HUES6 (cell line): ENCODE measurements around the gene RBBP8NL.

Experiments used
- H3K27ac ChIP-seq: 2 replicates; pipeline ENCODE4 v1.7.0; 2013; ENCODE audit warnings: low read depth, mild to moderate bottlenecking, low read length, inconsistent platforms
- H3K27me3 ChIP-seq: 2 replicates; pipeline ENCODE4 v1.6.1; 2013; ENCODE audit warnings: low read length; ENCODE audit not compliant: control insufficient read depth, insufficient read depth
- H3K36me3 ChIP-seq: 2 replicates; pipeline ENCODE4 v1.6.1; 2013; ENCODE audit warnings: low read length; ENCODE audit not compliant: control insufficient read depth, insufficient read depth
- H3K4me1 ChIP-seq: 2 replicates; pipeline ENCODE4 v1.6.1; 2013; ENCODE audit warnings: low read length; ENCODE audit not compliant: control insufficient read depth, insufficient read depth
- H3K4me3 ChIP-seq: 2 replicates; pipeline ENCODE4 v1.5.1; 2013; ENCODE audit warnings: low read depth, low read length
- H3K9ac ChIP-seq: one replicate; pipeline ENCODE4 v1.6.1; 2013; ENCODE audit warnings: mild to moderate bottlenecking, low read length
- H3K9me3 ChIP-seq: 2 replicates; pipeline ENCODE4 v1.6.1; 2013; ENCODE audit warnings: low read depth, low read length; ENCODE audit not compliant: control insufficient read depth, insufficient read depth

The RBBP8NL gene

GRCh38 chr20:62404112-62404665 is 23.1 kb downstream of the RBBP8NL start:
- H3K27ac ChIP-seq: no peak overlapping the region
- H3K9ac ChIP-seq: no peak overlapping the region
- peaks cover 3% of the 10 kb centered on the region; the same call in 1 of the 2 replicates for H3K36me3 ChIP-seq
- peaks cover 13% of the 10 kb centered on the region; the same call in 1 of the 2 replicates for H3K4me1 ChIP-seq
- H3K27me3 ChIP-seq: peaks cover 13% of the 10 kb centered on the region; the same call in 1 of the 2 replicates
- H3K4me3 ChIP-seq: no peak overlapping the region
- no peaks in the 10 kb centered on the region for H3K9me3 ChIP-seq

- Histone ChIP-seq H3K27ac (no peak overlapping the region), H3K36me3 (peaks cover 3% of the 10 kb centered on the region; the same call in 1 of the 2 replicates), H3K4me1 (peaks cover 13% of the 10 kb centered on the region; the same call in 1 of the 2 replicates), H3K27me3 (peaks cover 7% of the 10 kb centered on the region; the same call in 1 of the 2 replicates), H3K4me3 (no peak overlapping the region), H3K9me3 (no peaks in the 10 kb centered on the region), H3K9ac (no peak overlapping the region)
Observed at GRCh38 chr20:62403331-62403730, 24.0 kb downstream of the RBBP8NL start.

GRCh38 chr20:62402456-62403150 is 24.7 kb downstream of the RBBP8NL start:
- no peak overlapping the region for H3K9ac ChIP-seq
- H3K9me3 ChIP-seq: no peaks in the 10 kb centered on the region; the same call in 1 of the 2 replicates

GRCh38 chr20:62401331-62401779 is 26.0 kb downstream of the RBBP8NL start:
- H3K9me3 ChIP-seq: no peaks in the 10 kb centered on the region; the same call in 1 of the 2 replicates
- H3K27me3 ChIP-seq: no peaks in the 10 kb centered on the region
- peaks cover 4% of the 10 kb centered on the region; the same call in 1 of the 2 replicates for H3K4me1 ChIP-seq
- no peak overlapping the region for H3K4me3 ChIP-seq
- no peak overlapping the region for H3K9ac ChIP-seq
- peaks cover 3% of the 10 kb centered on the region; the same call in 1 of the 2 replicates for H3K36me3 ChIP-seq
- no peak overlapping the region for H3K27ac ChIP-seq

More at GRCh38 chr20:62402456-62403150, 24.7 kb downstream of the RBBP8NL start:
- Histone ChIP-seq H3K4me1 (peaks cover 9% of the 10 kb centered on the region; the same call in 1 of the 2 replicates), H3K36me3 (peaks cover 3% of the 10 kb centered on the region; the same call in 1 of the 2 replicates), H3K27ac (no peak overlapping the region), H3K4me3 (no peak overlapping the region), H3K27me3 (0 out of 2 replicates have a peak, but pooled peaks cover under 1% of the 10 kb centered on the region)

GRCh38 chr20:62400541-62400940 is 26.8 kb downstream of the RBBP8NL start:
- 0 out of 2 replicates have a peak, but pooled peaks cover 2% of the 10 kb centered on the region for H3K4me1 ChIP-seq
- no peak overlapping the region for H3K9ac ChIP-seq
- H3K4me3 ChIP-seq: no peak overlapping the region
- H3K36me3 ChIP-seq: peaks cover 3% of the 10 kb centered on the region; the same call in 1 of the 2 replicates
- H3K27me3 ChIP-seq: no peaks in the 10 kb centered on the region
- no peaks in the 10 kb centered on the region; the same call in 1 of the 2 replicates for H3K9me3 ChIP-seq
- no peak overlapping the region for H3K27ac ChIP-seq

GRCh38 chr20:62400021-62400420 is 27.3 kb downstream of the RBBP8NL start:
- no peaks in the 10 kb centered on the region; the same call in 1 of the 2 replicates for H3K9me3 ChIP-seq
- H3K9ac ChIP-seq: no peak overlapping the region
- no peaks in the 10 kb centered on the region for H3K27me3 ChIP-seq
- H3K4me1 ChIP-seq: no peaks in the 10 kb centered on the region
- no peak overlapping the region for H3K27ac ChIP-seq
- H3K4me3 ChIP-seq: no peak overlapping the region
- H3K36me3 ChIP-seq: peaks cover 3% of the 10 kb centered on the region; the same call in 1 of the 2 replicates

- Histone ChIP-seq H3K4me3 (no peak overlapping the region), H3K4me1 (no peaks in the 10 kb centered on the region), H3K36me3 (0 out of 2 replicates have a peak, but pooled peaks cover under 1% of the 10 kb centered on the region), H3K27me3 (no peaks in the 10 kb centered on the region), H3K9ac (no peak overlapping the region), H3K27ac (no peak overlapping the region), H3K9me3 (no peaks in the 10 kb centered on the region; the same call in 1 of the 2 replicates)
Observed at GRCh38 chr20:62398120-62398821, 29.1 kb downstream of the RBBP8NL start.

- Histone ChIP-seq H3K36me3 (0 out of 2 replicates have a peak, but pooled peaks cover 3% of the 10 kb centered on the region), H3K27me3 (no peaks in the 10 kb centered on the region), H3K9me3 (no peaks in the 10 kb centered on the region; the same call in 1 of the 2 replicates), H3K4me1 (no peaks in the 10 kb centered on the region), H3K4me3 (no peak overlapping the region), H3K9ac (no peak overlapping the region), H3K27ac (no peak overlapping the region)
Observed at GRCh38 chr20:62396367-62397239, 30.7 kb downstream of the RBBP8NL start.

GRCh38 chr20:62395311-62396242 is 31.8 kb downstream of the RBBP8NL start:
- Histone ChIP-seq H3K9ac (no peak overlapping the region), H3K4me1 (no peaks in the 10 kb centered on the region), H3K27ac (no peak overlapping the region), H3K4me3 (no peak overlapping the region), H3K36me3 (0 out of 2 replicates have a peak, but pooled peaks cover 3% of the 10 kb centered on the region), H3K9me3 (no peaks in the 10 kb centered on the region; the same call in 1 of the 2 replicates), H3K27me3 (no peaks in the 10 kb centered on the region)
